ENCODE measurements around the gene CLEC3B. TPM values are rescaled to one million over a fixed set of nuclear protein-coding genes. Genes with fewer than 3 reads are reported as not detected.

CLEC3B gene
- total RNA-seq, 4 donors from 2014 or later: 137 to 819 (median 340) TPM

GRCh38 chr3:44989636-44990373, 36.3 kb upstream of the CLEC3B start:
- 79 to 86% methylated on average over 1 of the region's 1 CpG for WGBS, 2 donors
- no peaks in the 10 kb centered on the region for H3K27me3 ChIP-seq
- DNase-seq (ENCODE audit: low spot score in 2 of 2): no peak
- H3K9me3 ChIP-seq: no peaks in the 10 kb centered on the region
- no peak overlapping the region for H3K4me3 ChIP-seq
- peaks cover 0 to 35% (median 0%) of the 10 kb centered on the region in 3 donors for H3K36me3 ChIP-seq
- no peak for TF ChIP-seq CTCF (IDR thresholded peaks at IDR 0.05)
- no peak for TF ChIP-seq EP300 (IDR thresholded peaks at IDR 0.05)
- no peak for TF ChIP-seq POLR2A (IDR thresholded peaks at IDR 0.05)
- no peak overlapping the region for H3K27ac ChIP-seq
- peaks cover 0 to 51% (median 7%) of the 10 kb centered on the region in 4 donors for H3K4me1 ChIP-seq

- WGBS, 2 donors: 92 to 95% methylated on average over 1 of the region's 1 CpG
- no peak for TF ChIP-seq POLR2A (IDR thresholded peaks at IDR 0.05)
- no peak for TF ChIP-seq CTCF (IDR thresholded peaks at IDR 0.05)
- no peak for TF ChIP-seq EP300 (IDR thresholded peaks at IDR 0.05)
- Histone ChIP-seq H3K9me3 (no peaks in the 10 kb centered on the region), H3K36me3 (peaks cover 0 to 29% (median 0%) of the 10 kb centered on the region in 3 donors), H3K27me3 (no peaks in the 10 kb centered on the region), H3K4me1 (peaks cover 0 to 58% (median 20%) of the 10 kb centered on the region in 4 donors), H3K27ac (no peak overlapping the region), H3K4me3 (no peak overlapping the region)
- no peak for DNase-seq (ENCODE audit: low spot score in 2 of 2)
Measured at GRCh38 chr3:44991326-44991725, 34.8 kb upstream of the CLEC3B start.

- TF ChIP-seq POLR2A (IDR thresholded peaks at IDR 0.05): no peak
- TF ChIP-seq EP300 (IDR thresholded peaks at IDR 0.05): no peak
- TF ChIP-seq CTCF (IDR thresholded peaks at IDR 0.05): peak; percentile 31 to 51 (median 42)
- H3K27ac ChIP-seq: peak overlapping the region in 3 of 4 donors; percentile 1 to 75 (median 60)
- H3K36me3 ChIP-seq: peaks cover 0 to 44% (median 0%) of the 10 kb centered on the region in 3 donors
- H3K9me3 ChIP-seq: no peaks in the 10 kb centered on the region
- H3K4me3 ChIP-seq: no peak overlapping the region
- no peaks in the 10 kb centered on the region for H3K27me3 ChIP-seq
- no peak for DNase-seq (ENCODE audit: low spot score in 2 of 2)
- WGBS, 2 donors: 64 to 66% methylated on average over 7 of the region's 7 CpGs
- peaks cover 0 to 47% (median 21%) of the 10 kb centered on the region in 4 donors for H3K4me1 ChIP-seq
Measured at GRCh38 chr3:44992555-44993470, 33.3 kb upstream of the CLEC3B start.

- Histone ChIP-seq H3K27me3 (no peaks in the 10 kb centered on the region), H3K27ac (peak overlapping the region in 3 of 4 donors; percentile 14 to 75 (median 60)), H3K36me3 (peaks cover 0 to 52% (median 0%) of the 10 kb centered on the region in 3 donors), H3K9me3 (no peaks in the 10 kb centered on the region), H3K4me1 (peaks cover 0 to 39% (median 21%) of the 10 kb centered on the region in 4 donors), H3K4me3 (no peak overlapping the region)
- no peak for DNase-seq (ENCODE audit: low spot score in 2 of 2)
- TF ChIP-seq POLR2A (IDR thresholded peaks at IDR 0.05) (no peak), CTCF (IDR thresholded peaks at IDR 0.05) (no peak), EP300 (IDR thresholded peaks at IDR 0.05) (no peak)
Measured at GRCh38 chr3:44993471-44994205, 32.5 kb upstream of the CLEC3B start.

All from tibial nerve (tissue), 4 donors.